HepG2 (cell line): ENCODE data around the gene PRRC2A. TPM values are rescaled to one million over a fixed set of nuclear protein-coding genes. Genes with fewer than 3 reads are reported as not detected.

Experiments
- ATRX ChIP-seq: sonication (generic); formaldehyde crosslinking; IDR thresholded peaks from 2 replicates; pipeline ENCODE4 v1.4.0; 2020; ENCODE audit warnings: missing genetic modification reagents, borderline replicate concordance
- CSRNP2 ChIP-seq: sonication (generic); formaldehyde crosslinking; conservative IDR thresholded peaks from 2 replicates; pipeline ENCODE4 v1.8.0; 2022; ENCODE audit warnings: low read depth, missing genetic modification reagents
- E2F2 ChIP-seq: sonication (generic); formaldehyde crosslinking; IDR thresholded peaks from 2 replicates; pipeline ENCODE4 v1.4.0; 2020; ENCODE audit warnings: missing genetic modification reagents, borderline replicate concordance
- ELF1 ChIP-seq: sonication (generic); formaldehyde crosslinking; IDR thresholded peaks from 2 replicates; pipeline ENCODE4 v1.4.0; 2020; ENCODE audit warnings: missing genetic modification reagents
- ETV5 ChIP-seq: IDR thresholded peaks from 2 replicates; pipeline ENCODE4 v1.6.1; 2018; ENCODE audit warnings: missing biosample characterization, missing genetic modification reagents, inconsistent platforms, borderline replicate concordance
- MAFF ChIP-seq: IDR thresholded peaks from 2 replicates; pipeline ENCODE4 v1.6.1; 2011; ENCODE audit warnings: low read depth, low read length, improper control_type of control experiment
- PBX2 ChIP-seq: IDR thresholded peaks from 2 replicates; pipeline ENCODE4 v1.6.1; 2016; ENCODE audit warnings: control low read depth
- RBAK ChIP-seq: sonication (generic); formaldehyde crosslinking; IDR thresholded peaks from 2 replicates; pipeline ENCODE4 v1.5.1; 2020; ENCODE audit warnings: mild to moderate bottlenecking, missing genetic modification reagents
- RFXANK ChIP-seq: IDR thresholded peaks from 2 replicates; pipeline ENCODE4 v1.6.1; 2016
- SAFB2 ChIP-seq: sonication (generic); formaldehyde crosslinking; IDR thresholded peaks from 2 replicates; pipeline ENCODE4 v1.5.1; 2020; ENCODE audit warnings: missing genetic modification reagents, low read depth, mild to moderate bottlenecking, borderline replicate concordance
- SIX1 ChIP-seq: sonication (generic); formaldehyde crosslinking; IDR thresholded peaks from 2 replicates; pipeline ENCODE4 v1.4.0; 2020; ENCODE audit warnings: missing genetic modification reagents, borderline replicate concordance
- SMARCE1 ChIP-seq: fragments of 450-650 bp; IDR thresholded peaks from 2 replicates; pipeline ENCODE4 v1.6.1; 2017; ENCODE audit warnings: borderline replicate concordance
- SRSF4 ChIP-seq: fragments of 200-400 bp; formaldehyde crosslinking; IDR thresholded peaks from one replicate; pipeline ENCODE4 v1.6.1; 2018; ENCODE audit warnings: mild to moderate bottlenecking, low read depth, low read length, moderate library complexity; ENCODE audit not compliant: poor library complexity, severe bottlenecking
- TFDP2 ChIP-seq: sonication (generic); formaldehyde crosslinking; IDR thresholded peaks from 2 replicates; pipeline ENCODE4 v1.4.0; 2020; ENCODE audit warnings: missing genetic modification reagents
- THYN1 ChIP-seq: sonication (generic); formaldehyde crosslinking; IDR thresholded peaks from 2 replicates; pipeline ENCODE4 v1.8.1; 2023; ENCODE audit warnings: low read depth, mild to moderate bottlenecking, moderate library complexity, missing genetic modification reagents, borderline replicate concordance
- ZNF225 ChIP-seq: sonication (generic); formaldehyde crosslinking; IDR thresholded peaks from 2 replicates; pipeline ENCODE4 v1.4.0; 2020; ENCODE audit warnings: mild to moderate bottlenecking, missing genetic modification reagents
- ZNF232 ChIP-seq: sonication (generic); formaldehyde crosslinking; IDR thresholded peaks from 2 replicates; pipeline ENCODE4 v1.4.0; 2020; ENCODE audit warnings: missing genetic modification reagents, borderline replicate concordance
- ZNF264 ChIP-seq: sonication (generic); formaldehyde crosslinking; IDR thresholded peaks from 2 replicates; pipeline ENCODE4 v1.4.0; 2020; ENCODE audit warnings: missing genetic modification reagents
- ZNF687 ChIP-seq: sonication (generic); formaldehyde crosslinking; IDR thresholded peaks from 2 replicates; pipeline ENCODE4 v1.5.1; 2020; ENCODE audit warnings: mild to moderate bottlenecking, missing genetic modification reagents, moderate library complexity
- polyA plus RNA-seq, 8 experiments: library from polyadenylated mRNA; depleted of rRNA in 3 of 8; stranded (reverse) in 7 of 8; unstranded in 1 of 8; fragments of >200 nt; fragmentation: Illumina TruSeq in 4 of 8; extraction: Trizol in 4 of 8; gene quantifications; 2 replicates each; pipeline versions ENCODE4 v1.2.1 to v1.2.3, GENCODE V29; 2011 to 2016; ENCODE audit warnings: low read depth in 4 of 8, missing spikeins in 1 of 8, mixed read lengths in 1 of 8; ENCODE audit not compliant: insufficient read depth in 1 of 8
- total RNA-seq, 5 experiments: library from RNA; depleted of rRNA; stranded (reverse); fragments of >200 nt; fragmentation: Illumina TruSeq; extraction: Trizol; gene quantifications; 2 replicates each; pipeline ENCODE4 v1.2.3, GENCODE V29; 2016; ENCODE audit warnings: low read depth in 1 of 5

PRRC2A gene
- total and polyA plus RNA-seq, 2 of the 13 experiments (the other 11 are each of a cell fraction or from before 2014, with no cell fraction given), result 38.9 to 47.4 TPM

GRCh38 chr6:31658983-31659648 is 38.6 kb downstream of the PRRC2A start (continued):
- TF ChIP-seq ZNF232 (CRISPR knock-in tag), result no peak
- TF ChIP-seq TFDP2 (CRISPR knock-in tag), result no peak
- no peak for TF ChIP-seq RBAK (CRISPR knock-in tag)
- no peak for TF ChIP-seq MAFF
- no peak for TF ChIP-seq PBX2 (CRISPR knock-in tag)
- no peak for TF ChIP-seq SIX1
- no peak for TF ChIP-seq ZNF225 (CRISPR knock-in tag)
- TF ChIP-seq SMARCE1, result no peak
- TF ChIP-seq SAFB2 (CRISPR knock-in tag), result no peak
- no peak for TF ChIP-seq ETV5
- TF ChIP-seq RFXANK (CRISPR knock-in tag), result no peak
- TF ChIP-seq ATRX (CRISPR knock-in tag), result no peak
- TF ChIP-seq ELF1, result no peak
- no peak for TF ChIP-seq ZNF264 (CRISPR knock-in tag)
- no peak for TF ChIP-seq E2F2 (CRISPR knock-in tag)
- TF ChIP-seq CSRNP2 (CRISPR knock-in tag), result no peak
- TF ChIP-seq ZNF687 (CRISPR knock-in tag), result peak; percentile 85
- TF ChIP-seq THYN1 (CRISPR knock-in tag), result no peak; the same call in 1 of the 2 replicates
- TF ChIP-seq SRSF4, result no peak
